ENCODE measurements around the gene CORO2A.

CORO2A gene

DNA sequence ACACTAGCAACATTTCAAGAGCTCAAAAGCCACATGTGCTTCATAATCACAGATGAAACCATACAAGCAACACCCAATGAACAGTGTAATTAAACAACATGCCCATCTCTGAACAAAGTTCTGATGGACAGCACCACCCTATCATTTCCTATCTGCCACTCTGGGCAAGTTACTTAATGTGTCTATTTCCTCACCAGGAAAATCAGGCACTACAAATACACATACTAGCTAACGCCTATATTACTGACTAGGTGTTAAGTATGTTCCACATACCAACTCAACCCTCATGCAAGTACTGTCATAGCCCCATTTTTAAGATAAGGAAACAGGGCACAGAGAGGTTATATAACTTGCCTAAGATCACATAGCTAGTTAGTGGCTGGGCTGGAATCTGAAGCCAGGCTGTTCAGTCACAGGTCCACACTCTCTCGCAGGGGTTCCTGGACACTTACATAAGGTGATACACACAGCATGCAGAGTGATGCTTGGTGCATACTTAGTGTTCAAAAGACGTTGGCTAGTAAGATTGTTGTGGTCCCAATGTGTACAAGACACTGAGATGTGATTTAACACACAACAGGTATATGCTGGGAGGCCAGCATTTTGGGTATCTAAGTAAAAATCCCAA is 24.2 kb downstream of the CORO2A start:
- H3K36me3 ChIP-seq (ENCODE audit: control insufficient read depth, low read length): no peaks in the 10 kb centered on the region
- no peak overlapping the region for H3K4me2 ChIP-seq (ENCODE audit: low read length)
- H3K9me2 ChIP-seq (replicated peaks; ENCODE audit: control insufficient read depth, low read length): no peaks in the 10 kb centered on the region
- H3K4me3 ChIP-seq (ENCODE audit: low read length): no peak overlapping the region
- H3K9me3 ChIP-seq (ENCODE audit: control insufficient read depth, insufficient read depth, low read length): no peaks in the 10 kb centered on the region
- no peak overlapping the region for H3K27ac ChIP-seq (ENCODE audit: low read depth, low read length)
- H4K20me1 ChIP-seq (ENCODE audit: control insufficient read depth, insufficient read depth, low read depth, low read length): no peaks in the 10 kb centered on the region
- TF ChIP-seq, protein P1, sequence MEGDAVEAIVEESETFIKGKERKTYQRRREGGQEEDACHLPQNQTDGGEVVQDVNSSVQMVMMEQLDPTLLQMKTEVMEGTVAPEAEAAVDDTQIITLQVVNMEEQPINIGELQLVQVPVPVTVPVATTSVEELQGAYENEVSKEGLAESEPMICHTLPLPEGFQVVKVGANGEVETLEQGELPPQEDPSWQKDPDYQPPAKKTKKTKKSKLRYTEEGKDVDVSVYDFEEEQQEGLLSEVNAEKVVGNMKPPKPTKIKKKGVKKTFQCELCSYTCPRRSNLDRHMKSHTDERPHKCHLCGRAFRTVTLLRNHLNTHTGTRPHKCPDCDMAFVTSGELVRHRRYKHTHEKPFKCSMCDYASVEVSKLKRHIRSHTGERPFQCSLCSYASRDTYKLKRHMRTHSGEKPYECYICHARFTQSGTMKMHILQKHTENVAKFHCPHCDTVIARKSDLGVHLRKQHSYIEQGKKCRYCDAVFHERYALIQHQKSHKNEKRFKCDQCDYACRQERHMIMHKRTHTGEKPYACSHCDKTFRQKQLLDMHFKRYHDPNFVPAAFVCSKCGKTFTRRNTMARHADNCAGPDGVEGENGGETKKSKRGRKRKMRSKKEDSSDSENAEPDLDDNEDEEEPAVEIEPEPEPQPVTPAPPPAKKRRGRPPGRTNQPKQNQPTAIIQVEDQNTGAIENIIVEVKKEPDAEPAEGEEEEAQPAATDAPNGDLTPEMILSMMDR (IDR thresholded peaks at IDR 0.05; ENCODE audit: low read depth, low read length, poor library complexity, severe bottlenecking): no peak
- no peak for TF ChIP-seq EZH2phosphoT487 (IDR thresholded peaks at IDR 0.05; ENCODE audit: borderline replicate concordance, low read length)
- H3K79me2 ChIP-seq (ENCODE audit: control insufficient read depth, low read length): no peaks in the 10 kb centered on the region
- H3K4me1 ChIP-seq (ENCODE audit: control insufficient read depth, low read length): peaks cover 12% of the 10 kb centered on the region
- no peaks in the 10 kb centered on the region for H3F3A ChIP-seq (ENCODE audit: control insufficient read depth, insufficient read depth)
- peaks cover 3% of the 10 kb centered on the region; the same call in 1 of the 2 replicates for H3K27me3 ChIP-seq (ENCODE audit: control insufficient read depth, low read length)

DNA sequence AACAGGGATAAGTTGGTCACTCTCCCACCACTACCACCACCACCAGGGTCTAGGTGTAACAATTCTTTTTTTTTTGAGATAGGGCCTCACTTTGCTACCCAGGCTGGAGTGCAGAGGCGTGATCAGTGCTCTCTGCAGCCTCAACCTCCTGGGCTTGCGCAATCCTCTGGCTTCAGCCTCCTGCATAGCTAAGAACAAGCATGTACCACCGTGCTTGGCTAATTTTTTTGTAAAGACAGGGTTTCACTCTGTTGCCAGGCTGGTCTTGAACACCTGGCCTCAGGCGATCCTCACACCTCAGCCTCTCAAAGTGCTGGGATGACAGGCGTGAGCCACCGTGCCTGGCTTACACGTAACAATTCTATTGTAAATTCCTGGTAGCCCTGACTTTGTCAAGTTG is 27.5 kb downstream of the CORO2A start:
- Histone ChIP-seq H3F3A (ENCODE audit: control insufficient read depth, insufficient read depth) (no peaks in the 10 kb centered on the region), H3K4me2 (ENCODE audit: low read length) (no peak overlapping the region), H4K20me1 (ENCODE audit: control insufficient read depth, insufficient read depth, low read depth, low read length) (no peaks in the 10 kb centered on the region), H3K36me3 (ENCODE audit: control insufficient read depth, low read length) (no peaks in the 10 kb centered on the region), H3K27me3 (ENCODE audit: control insufficient read depth, low read length) (peaks cover 3% of the 10 kb centered on the region; the same call in 1 of the 2 replicates), H3K9me2 (replicated peaks; ENCODE audit: control insufficient read depth, low read length) (no peaks in the 10 kb centered on the region), H3K4me3 (ENCODE audit: low read length) (no peak overlapping the region), H3K79me2 (ENCODE audit: control insufficient read depth, low read length) (no peaks in the 10 kb centered on the region), H3K4me1 (ENCODE audit: control insufficient read depth, low read length) (peaks cover 12% of the 10 kb centered on the region), H3K9me3 (ENCODE audit: control insufficient read depth, insufficient read depth, low read length) (no peaks in the 10 kb centered on the region), H3K27ac (ENCODE audit: low read depth, low read length) (no peak overlapping the region)
- TF ChIP-seq, protein P1 (IDR thresholded peaks at IDR 0.05; ENCODE audit: low read depth, low read length, poor library complexity, severe bottlenecking): no peak
- TF ChIP-seq EZH2phosphoT487 (IDR thresholded peaks at IDR 0.05; ENCODE audit: borderline replicate concordance, low read length): no peak

DNA sequence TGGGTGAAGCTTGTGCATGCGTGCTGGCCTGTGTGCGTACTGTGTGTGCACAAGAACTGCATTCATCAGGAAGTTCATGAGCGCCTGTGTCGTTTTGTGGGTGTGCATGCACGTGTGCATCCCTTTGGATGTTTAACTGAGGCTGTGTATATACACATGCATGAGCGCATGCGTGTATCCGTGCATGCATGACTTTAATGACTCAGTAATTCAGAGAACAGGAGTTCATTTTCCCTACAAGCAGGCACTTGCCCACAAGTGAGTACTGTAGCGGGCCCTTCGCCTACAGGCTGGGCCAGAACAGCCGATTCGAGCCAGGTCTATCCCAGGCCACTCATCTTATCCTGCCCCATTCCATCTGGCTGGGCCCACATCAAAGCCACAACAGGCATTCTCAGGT is 29.8 kb downstream of the CORO2A start:
- H3K4me1 ChIP-seq (ENCODE audit: control insufficient read depth, low read length): no peaks in the 10 kb centered on the region
- no peaks in the 10 kb centered on the region; the same call in 1 of the 2 replicates for H3K27me3 ChIP-seq (ENCODE audit: control insufficient read depth, low read length)
- TF ChIP-seq, protein P1 (IDR thresholded peaks at IDR 0.05; ENCODE audit: low read depth, low read length, poor library complexity, severe bottlenecking): no peak
- TF ChIP-seq EZH2phosphoT487 (IDR thresholded peaks at IDR 0.05; ENCODE audit: borderline replicate concordance, low read length): no peak
- no peaks in the 10 kb centered on the region for H3K9me2 ChIP-seq (replicated peaks; ENCODE audit: control insufficient read depth, low read length)
- H3K9me3 ChIP-seq (ENCODE audit: control insufficient read depth, insufficient read depth, low read length): no peaks in the 10 kb centered on the region
- H3K4me3 ChIP-seq (ENCODE audit: low read length): no peak overlapping the region
- no peaks in the 10 kb centered on the region for H3K36me3 ChIP-seq (ENCODE audit: control insufficient read depth, low read length)
- H4K20me1 ChIP-seq (ENCODE audit: control insufficient read depth, insufficient read depth, low read depth, low read length): no peaks in the 10 kb centered on the region
- no peaks in the 10 kb centered on the region for H3F3A ChIP-seq (ENCODE audit: control insufficient read depth, insufficient read depth)
- no peaks in the 10 kb centered on the region for H3K79me2 ChIP-seq (ENCODE audit: control insufficient read depth, low read length)
- no peak overlapping the region for H3K27ac ChIP-seq (ENCODE audit: low read depth, low read length)
- H3K4me2 ChIP-seq (ENCODE audit: low read length): no peak overlapping the region
